ENCODE measurements around the gene ISG20.

GRCh38 chr15:88656760-88657221, 18.0 kb downstream of the ISG20 start:
- TF ChIP-seq CTCF (conservative IDR thresholded peaks at IDR 0.05; ENCODE audit: low read length) = no peak
- TF ChIP-seq EZH2phosphoT487 (IDR thresholded peaks at IDR 0.05; ENCODE audit: borderline replicate concordance) = no peak

Data from Loucy (cell line).